GM12878 (cell line): Measurements from ENCODE around the gene ZNF57. TPM values are rescaled to one million over a fixed set of nuclear protein-coding genes. Genes with fewer than 3 reads are reported as not detected.
A peak's percentile ranks its signal among the peaks of the same experiment; 100 is the strongest.

Experiments used
- ATAC-seq: fragments of 200-7000 bp; cut with Tn5 transposase; 3 replicates; pipeline ENCODE4 v1.9.1; 2020; ENCODE audit warnings: mild to moderate bottlenecking, moderate library complexity
- BruUV-seq: library from RNA; stranded (reverse); fragments of 400-500 nt; replicated peaks from 2 replicates; lab custom pipeline; 2021; lab: Mats Ljungman, UMichigan
- CTCF ChIA-PET: fragments of 300-600 bp; sonication (Branson Sonifier 250); formaldehyde crosslinking; extraction: SDS; loops from one replicate; lab custom pipeline; 2021; ENCODE audit warnings: inconsistent platforms; lab: Yijun Ruan, JAX
- POLR2A ChIA-PET: fragments of 350-600 bp; formaldehyde crosslinking; extraction: SDS; loops from one replicate; lab custom pipeline; 2021; ENCODE audit warnings: inconsistent platforms; lab: Charles Lee
- RAD21 ChIA-PET: fragments of 300-600 bp; sonication (Branson Sonifier 250); formaldehyde crosslinking; loops from one replicate; lab custom pipeline; 2023; ENCODE audit warnings: antibody characterized with exemption; ENCODE audit not compliant: unreplicated experiment; lab: Charles Lee
- SMC1A ChIA-PET: fragments of 300-600 bp; sonication (Branson Sonifier 250); formaldehyde crosslinking; loops from one replicate; lab custom pipeline; 2023; ENCODE audit not compliant: unreplicated experiment, uncharacterized antibody; lab: Charles Lee
- DNase-seq: peaks from one replicate; pipeline ENCODE4 v3.0.0-alpha.2; 2011; ENCODE audit warnings: low read depth, low spot score
- FAIRE-seq: peaks from 3 replicates; lab custom pipeline; 2011; peaks lifted over from hg19 to GRCh38; lab: Jason Lieb, UNC
- H2AFZ ChIP-seq: 2 replicates; pipeline ENCODE4 v1.6.0; 2011; ENCODE audit warnings: low read depth, low read length, control low read depth; ENCODE audit not compliant: control insufficient read depth
- H3K27ac ChIP-seq: 2 replicates; pipeline ENCODE4 v1.5.1; 2011; ENCODE audit warnings: control low read depth; ENCODE audit not compliant: control insufficient read depth, insufficient read depth
- H3K27me3 ChIP-seq, 2 experiments: replicated peaks in 1 of 2; 2 replicates each; pipeline versions ENCODE4 v1.6.0 to v1.6.1; 2011; ENCODE audit warnings: low read length in 1 of 2; ENCODE audit not compliant: control insufficient read depth in 2 of 2, insufficient read depth in 2 of 2
- H3K36me3 ChIP-seq, 2 experiments: 2 replicates each; pipeline ENCODE4 v1.5.1; 2011; ENCODE audit warnings: low read length in 1 of 2; ENCODE audit not compliant: control insufficient read depth in 2 of 2, insufficient read depth in 2 of 2
- H3K4me1 ChIP-seq: 2 replicates; pipeline ENCODE4 v1.6.1; 2011; ENCODE audit warnings: mild to moderate bottlenecking, low read length, moderate library complexity, mixed read lengths; ENCODE audit not compliant: control insufficient read depth, insufficient read depth
- H3K4me2 ChIP-seq: 2 replicates; pipeline ENCODE4 v1.6.0; 2011; ENCODE audit warnings: control low read depth; ENCODE audit not compliant: control insufficient read depth, insufficient read depth
- H3K4me3 ChIP-seq: fragments of 200-600 bp; sonication (generic); 2 replicates; pipeline ENCODE4 v1.5.1; 2016
- H3K79me2 ChIP-seq: 2 replicates; pipeline ENCODE4 v1.6.0; 2011; ENCODE audit warnings: low read length; ENCODE audit not compliant: control insufficient read depth, insufficient read depth
- H3K9ac ChIP-seq: 2 replicates; pipeline ENCODE4 v1.8.0; 2011; ENCODE audit warnings: low read length, control low read depth, mixed read lengths; ENCODE audit not compliant: control insufficient read depth, insufficient read depth
- H3K9me3 ChIP-seq: replicated peaks from 3 replicates; pipeline ENCODE4 v1.5.1; 2011; ENCODE audit warnings: mild to moderate bottlenecking, low read length; ENCODE audit not compliant: control insufficient read depth, insufficient read depth
- H4K20me1 ChIP-seq: 2 replicates; pipeline ENCODE4 v1.6.0; 2011; ENCODE audit not compliant: control insufficient read depth, insufficient read depth
- IKZF2 ChIP-seq, 2 experiments: fragments of 450-650 bp; IDR thresholded peaks; 2 replicates each; pipeline ENCODE4 v1.6.1; 2017; ENCODE audit warnings: mild to moderate bottlenecking in 2 of 2, moderate library complexity in 2 of 2
- KAT2A ChIP-seq: conservative IDR thresholded peaks from 2 replicates; pipeline ENCODE4 v1.6.1; 2011; ENCODE audit warnings: low read depth, low read length; ENCODE audit not compliant: control insufficient read depth
- NFYB ChIP-seq: IDR thresholded peaks from 2 replicates; pipeline ENCODE4 v1.6.1; 2011; ENCODE audit warnings: low read depth, mild to moderate bottlenecking, low read length, improper control_type of control experiment, moderate library complexity; ENCODE audit not compliant: insufficient read depth
- PML ChIP-seq: IDR thresholded peaks from 2 replicates; pipeline ENCODE4 v1.6.1; 2012; ENCODE audit warnings: low read length, inconsistent platforms
- ZNF217 ChIP-seq: fragments of 450-650 bp; IDR thresholded peaks from 2 replicates; pipeline ENCODE4 v1.6.1; 2017; ENCODE audit warnings: antibody characterized with exemption, mild to moderate bottlenecking
- WGBS: methylation state at CpG from one replicate; pipeline ENCODE4 v1.1.6; 2016; ENCODE audit warnings: low lambda C conversion rate; ENCODE audit not compliant: insufficient replicate concordance, insufficient coverage; ENCODE audit errors: missing lambda C conversion rate; 5-methylcytosine and 5-hydroxymethylcytosine counted together
- in situ Hi-C: fragments of 300-500 bp; cut with MboI; formaldehyde crosslinking; loops from 9 replicates; pipeline ENCODE4 v1.14.3; 2018; ENCODE audit warnings: mixed read lengths
- intact Hi-C: fragments of 100-400 bp; cut with micrococcal nuclease; formaldehyde crosslinking; loops from one replicate; pipeline ENCODE4 v1.14.2; 2022; ENCODE audit not compliant: unreplicated experiment
- polyA plus RNA-seq, 11 experiments: library from polyadenylated mRNA; depleted of rRNA in 4 of 11; unstranded in 6 of 11; stranded (reverse) in 5 of 11; fragments of >200 nt; fragmentation: Nextera tagmentation in 4 of 11; fragmentation: Illumina TruSeq in 1 of 11; extraction: Ambion mirVana in 4 of 11; extraction: Trizol in 1 of 11; gene quantifications; 1 replicate in 1 of 11; 2 replicates in 10 of 11; pipeline versions ENCODE4 v1.2.1 to v1.2.3, GENCODE V29; 2011 to 2016; ENCODE audit warnings: inconsistent platforms in 2 of 11, missing spikeins in 2 of 11, low read depth in 1 of 11
- total RNA-seq, 4 experiments: library from RNA; depleted of rRNA in 3 of 4; stranded (reverse); fragments of >200 nt in 3 of 4; fragmentation: Illumina TruSeq in 1 of 4; extraction: Trizol in 1 of 4; gene quantifications; 2 replicates each; pipeline versions ENCODE4 v1.2.1 to v1.2.3, GENCODE V29; 2013 to 2021
- TF ChIP-seq, protein P1 (sequence below): fragments of 450-650 bp; IDR thresholded peaks from 2 replicates; pipeline ENCODE4 v1.6.1; 2017; ENCODE audit warnings: mild to moderate bottlenecking, low read depth, inconsistent platforms; ENCODE audit not compliant: poor library complexity, severe bottlenecking

The ZNF57 gene
- total and polyA plus RNA-seq, 10 of the 15 experiments (the other 5 are each of a cell fraction or from before 2014, with no cell fraction given) = 2.7 to 8.9 (median 5.8) TPM

- H3K4me2 ChIP-seq = no peak within 1 kb of the TSS
- no peak within 1 kb of the TSS for H3K9ac ChIP-seq
- no peak within 1 kb of the TSS for H3K27ac ChIP-seq
- DNase-seq (no peak), ATAC-seq (no peak), FAIRE-seq (no peak)
- WGBS = 78% methylated on average over 22 of the region's 36 CpGs
- no TSS peak for BruUV-seq
- intact Hi-C loops (no loop called here), in situ Hi-C loops (no loop called here)
- ChIA-PET SMC1A (no interaction called here), CTCF (no interaction called here), POLR2A (no interaction called here), RAD21 (no interaction called here)
- no peaks in the 10 kb centered on the region for H3K36me3 ChIP-seq
- TF ChIP-seq NFYB (peak; percentile 74), IKZF2 (IDR thresholded peaks at IDR 0.05) (no peak)
- H2AFZ ChIP-seq = no peak within 1 kb of the TSS
- H3K9me3 ChIP-seq = no peaks in the 10 kb centered on the region; the same call in 2 of the 3 replicates
- H3K4me1 ChIP-seq = no peaks in the 10 kb centered on the region
- H3K79me2 ChIP-seq = no peaks in the 10 kb centered on the region
- no peaks in the 10 kb centered on the region for H4K20me1 ChIP-seq
- no peaks in the 10 kb centered on the region for H3K27me3 ChIP-seq
- H3K4me3 ChIP-seq = no peak within 1 kb of the TSS
These were observed 33.4 kb upstream of the ZNF57 start, which contains the start of gene ZNF556 for GRCh38 chr19:2867025-2867991. ZNF556 (plus strand) TSS chr19:2867335; CDS start chr19:2867422, 87 bp downstream.

DNA sequence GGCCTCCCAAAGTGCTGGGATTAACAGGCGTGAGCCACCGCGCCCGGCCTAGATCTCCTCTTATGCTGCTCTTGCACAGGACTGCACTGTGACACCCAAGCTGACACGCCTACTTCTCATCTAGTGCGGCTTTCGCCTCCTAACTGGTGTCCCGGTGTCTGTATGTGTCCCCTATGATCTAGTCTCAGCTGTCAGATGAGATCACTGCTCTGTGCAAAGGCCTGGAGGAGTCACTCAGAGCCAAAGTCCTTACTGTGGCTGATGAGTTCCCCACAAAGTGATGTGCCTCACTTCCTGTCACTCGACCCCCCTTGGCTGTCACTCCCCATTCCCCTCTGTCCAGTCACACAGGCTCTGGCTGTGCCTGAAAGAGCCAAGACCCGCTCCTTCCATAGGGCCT, 31.1 kb upstream of the ZNF57 start:
- intact Hi-C loops = no loop called here
- FAIRE-seq = no peak

More for the DNA sequence above, 31.1 kb upstream of the ZNF57 start:
- CTCF ChIA-PET = interaction anchor here (1.7 kb wide), 1 partner anchor 221 kb away, joined by 8 read pairs; no protein-coding TSS in a partner anchor
- H3K9ac ChIP-seq = no peak overlapping the region
- DNase-seq (no peak), ATAC-seq (no peak)
- H2AFZ ChIP-seq = no peak overlapping the region
- RAD21 ChIA-PET = no interaction called here
- H3K4me1 ChIP-seq = no peaks in the 10 kb centered on the region
- H3K4me3 ChIP-seq = no peak overlapping the region
- TF ChIP-seq PML = no peak
- no peak for TF ChIP-seq KAT2A
- no peak for TF ChIP-seq NFYB
- TF ChIP-seq, protein P1, sequence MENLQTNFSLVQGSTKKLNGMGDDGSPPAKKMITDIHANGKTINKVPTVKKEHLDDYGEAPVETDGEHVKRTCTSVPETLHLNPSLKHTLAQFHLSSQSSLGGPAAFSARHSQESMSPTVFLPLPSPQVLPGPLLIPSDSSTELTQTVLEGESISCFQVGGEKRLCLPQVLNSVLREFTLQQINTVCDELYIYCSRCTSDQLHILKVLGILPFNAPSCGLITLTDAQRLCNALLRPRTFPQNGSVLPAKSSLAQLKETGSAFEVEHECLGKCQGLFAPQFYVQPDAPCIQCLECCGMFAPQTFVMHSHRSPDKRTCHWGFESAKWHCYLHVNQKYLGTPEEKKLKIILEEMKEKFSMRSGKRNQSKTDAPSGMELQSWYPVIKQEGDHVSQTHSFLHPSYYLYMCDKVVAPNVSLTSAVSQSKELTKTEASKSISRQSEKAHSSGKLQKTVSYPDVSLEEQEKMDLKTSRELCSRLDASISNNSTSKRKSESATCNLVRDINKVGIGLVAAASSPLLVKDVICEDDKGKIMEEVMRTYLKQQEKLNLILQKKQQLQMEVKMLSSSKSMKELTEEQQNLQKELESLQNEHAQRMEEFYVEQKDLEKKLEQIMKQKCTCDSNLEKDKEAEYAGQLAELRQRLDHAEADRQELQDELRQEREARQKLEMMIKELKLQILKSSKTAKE = no peak
- no peak for TF ChIP-seq ZNF217
- H3K36me3 ChIP-seq = no peaks in the 10 kb centered on the region
- H3K27ac ChIP-seq = no peak overlapping the region
- no peaks in the 10 kb centered on the region for H3K79me2 ChIP-seq
- H3K4me2 ChIP-seq = no peak overlapping the region
- H3K27me3 ChIP-seq = no peaks in the 10 kb centered on the region
- no peaks in the 10 kb centered on the region for H4K20me1 ChIP-seq
- POLR2A ChIA-PET = no interaction called here
- in situ Hi-C loops = no loop called here
- WGBS = 51% methylated on average over 10 of the region's 10 CpGs
- no TSS peak for BruUV-seq
- no peaks in the 10 kb centered on the region; the same call in 2 of the 3 replicates for H3K9me3 ChIP-seq
- SMC1A ChIA-PET = no interaction called here
